HepG2 (cell line): ENCODE measurements around the gene AAMP. TPM values are rescaled to one million over a fixed set of nuclear protein-coding genes. Genes with fewer than 3 reads are reported as not detected.

Source experiments
- ASH2L ChIP-seq: fragments of 300-600, 200-600 bp; sonication (generic); IDR thresholded peaks from 2 replicates; pipeline ENCODE4 v1.7.0; 2017; ENCODE audit warnings: low read depth, mild to moderate bottlenecking, moderate library complexity, mixed read lengths, low read length; ENCODE audit not compliant: insufficient read length
- FOXO1 ChIP-seq: sonication (generic); formaldehyde crosslinking; IDR thresholded peaks from 2 replicates; pipeline ENCODE4 v1.4.0; 2020; ENCODE audit warnings: missing genetic modification reagents
- HDAC1 ChIP-seq: sonication (generic); formaldehyde crosslinking; IDR thresholded peaks from 2 replicates; pipeline ENCODE4 v1.5.1; 2020; ENCODE audit warnings: mild to moderate bottlenecking, missing genetic modification reagents
- LCORL ChIP-seq, 2 experiments: fragments of 450-650 bp in 1 of 2; sonication (generic) in 1 of 2; formaldehyde crosslinking in 1 of 2; IDR thresholded peaks; 2 replicates each; pipeline versions ENCODE4 v1.5.0 to v1.6.1; 2017 to 2020; ENCODE audit warnings: antibody characterized with exemption in 1 of 2, missing genetic modification reagents in 1 of 2
- POLR2AphosphoS5 ChIP-seq: IDR thresholded peaks from 2 replicates; pipeline ENCODE4 v1.6.1; 2012; ENCODE audit warnings: low read depth, low read length
- polyA plus RNA-seq, 8 experiments: library from polyadenylated mRNA; depleted of rRNA in 3 of 8; stranded (reverse) in 7 of 8; unstranded in 1 of 8; fragments of >200 nt; fragmentation: Illumina TruSeq in 4 of 8; extraction: Trizol in 4 of 8; gene quantifications; 2 replicates each; pipeline versions ENCODE4 v1.2.1 to v1.2.3, GENCODE V29; 2011 to 2016; ENCODE audit warnings: low read depth in 4 of 8, missing spikeins in 1 of 8, mixed read lengths in 1 of 8; ENCODE audit not compliant: insufficient read depth in 1 of 8
- total RNA-seq, 5 experiments: library from RNA; depleted of rRNA; stranded (reverse); fragments of >200 nt; fragmentation: Illumina TruSeq; extraction: Trizol; gene quantifications; 2 replicates each; pipeline ENCODE4 v1.2.3, GENCODE V29; 2016; ENCODE audit warnings: low read depth in 1 of 5
- TF ChIP-seq, protein P1 (sequence below): sonication (generic); formaldehyde crosslinking; IDR thresholded peaks from 2 replicates; pipeline ENCODE4 v1.4.0; 2020; ENCODE audit warnings: missing genetic modification reagents
- TF ChIP-seq, protein P2 (sequence below): sonication (generic); formaldehyde crosslinking; IDR thresholded peaks from 2 replicates; pipeline ENCODE4 v1.5.1; 2020; ENCODE audit warnings: mild to moderate bottlenecking, missing genetic modification reagents, moderate library complexity
- TF ChIP-seq, protein P3 (sequence below): sonication (generic); formaldehyde crosslinking; IDR thresholded peaks from one replicate; pipeline ENCODE4 v1.5.1; 2020; ENCODE audit warnings: mild to moderate bottlenecking, missing genetic modification reagents; ENCODE audit errors: not compliant biosample characterization
- TF ChIP-seq, protein P4 (sequence below): sonication (generic); formaldehyde crosslinking; IDR thresholded peaks from 2 replicates; pipeline ENCODE4 v1.5.1; 2020; ENCODE audit warnings: missing genetic modification reagents, mild to moderate bottlenecking, borderline replicate concordance
- TF ChIP-seq, protein P5 (sequence below): sonication (generic); formaldehyde crosslinking; IDR thresholded peaks from 2 replicates; pipeline ENCODE4 v1.5.0; 2020; ENCODE audit warnings: mild to moderate bottlenecking, missing genetic modification reagents, borderline replicate concordance

AAMP gene
- total and polyA plus RNA-seq, 2 of the 13 experiments (the other 11 are each of a cell fraction or from before 2014, with no cell fraction given) = 110 to 186 TPM

DNA sequence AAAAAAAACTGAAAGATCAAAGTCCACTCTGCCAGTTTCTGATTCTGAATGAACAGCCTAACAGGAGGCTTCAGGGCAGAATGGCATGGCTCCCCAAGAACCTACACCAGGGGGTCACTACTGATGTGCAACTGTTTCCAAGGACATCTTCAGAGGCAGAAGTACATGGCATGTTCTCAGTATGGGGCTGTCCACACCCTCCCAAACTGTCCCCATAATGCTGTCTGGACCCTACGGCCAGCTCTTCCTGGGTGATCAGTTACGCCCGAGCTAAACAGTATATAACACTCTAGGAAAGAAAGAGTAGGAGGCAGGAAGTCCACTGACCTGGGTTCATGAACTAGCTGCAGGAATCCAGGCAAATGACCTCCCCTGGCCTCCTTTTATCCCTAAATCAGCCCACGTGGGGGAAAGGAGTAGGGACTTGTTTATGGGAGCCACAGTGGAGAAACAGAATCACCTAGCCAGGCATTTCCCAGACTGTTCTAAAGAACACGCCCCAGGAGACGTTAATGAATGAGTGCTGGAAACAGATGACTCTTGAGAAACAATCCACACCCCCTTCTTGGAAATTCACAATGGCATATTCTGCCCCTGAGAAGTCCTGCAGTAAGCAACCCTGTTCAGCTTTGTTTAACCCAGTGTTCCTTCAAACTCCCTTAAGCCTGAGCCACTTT, 19.8 kb upstream of the AAMP start (continued):
- TF ChIP-seq, protein P1, sequence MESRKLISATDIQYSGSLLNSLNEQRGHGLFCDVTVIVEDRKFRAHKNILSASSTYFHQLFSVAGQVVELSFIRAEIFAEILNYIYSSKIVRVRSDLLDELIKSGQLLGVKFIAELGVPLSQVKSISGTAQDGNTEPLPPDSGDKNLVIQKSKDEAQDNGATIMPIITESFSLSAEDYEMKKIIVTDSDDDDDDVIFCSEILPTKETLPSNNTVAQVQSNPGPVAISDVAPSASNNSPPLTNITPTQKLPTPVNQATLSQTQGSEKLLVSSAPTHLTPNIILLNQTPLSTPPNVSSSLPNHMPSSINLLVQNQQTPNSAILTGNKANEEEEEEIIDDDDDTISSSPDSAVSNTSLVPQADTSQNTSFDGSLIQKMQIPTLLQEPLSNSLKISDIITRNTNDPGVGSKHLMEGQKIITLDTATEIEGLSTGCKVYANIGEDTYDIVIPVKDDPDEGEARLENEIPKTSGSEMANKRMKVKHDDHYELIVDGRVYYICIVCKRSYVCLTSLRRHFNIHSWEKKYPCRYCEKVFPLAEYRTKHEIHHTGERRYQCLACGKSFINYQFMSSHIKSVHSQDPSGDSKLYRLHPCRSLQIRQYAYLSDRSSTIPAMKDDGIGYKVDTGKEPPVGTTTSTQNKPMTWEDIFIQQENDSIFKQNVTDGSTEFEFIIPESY (CRISPR knock-in tag) = peak; percentile 7; the same call in 1 of the 2 replicates
- TF ChIP-seq, protein P2, sequence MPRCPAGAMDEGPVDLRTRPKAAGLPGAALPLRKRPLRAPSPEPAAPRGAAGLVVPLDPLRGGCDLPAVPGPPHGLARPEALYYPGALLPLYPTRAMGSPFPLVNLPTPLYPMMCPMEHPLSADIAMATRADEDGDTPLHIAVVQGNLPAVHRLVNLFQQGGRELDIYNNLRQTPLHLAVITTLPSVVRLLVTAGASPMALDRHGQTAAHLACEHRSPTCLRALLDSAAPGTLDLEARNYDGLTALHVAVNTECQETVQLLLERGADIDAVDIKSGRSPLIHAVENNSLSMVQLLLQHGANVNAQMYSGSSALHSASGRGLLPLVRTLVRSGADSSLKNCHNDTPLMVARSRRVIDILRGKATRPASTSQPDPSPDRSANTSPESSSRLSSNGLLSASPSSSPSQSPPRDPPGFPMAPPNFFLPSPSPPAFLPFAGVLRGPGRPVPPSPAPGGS (CRISPR knock-in tag) = peak; percentile 7; the same call in 1 of the 2 replicates
- peak; percentile 64 for TF ChIP-seq HDAC1 (CRISPR knock-in tag)
- peak; percentile 45 for TF ChIP-seq POLR2AphosphoS5
- TF ChIP-seq FOXO1 (CRISPR knock-in tag) = peak; percentile 44; the same call in 1 of the 2 replicates
- TF ChIP-seq, protein P3, sequence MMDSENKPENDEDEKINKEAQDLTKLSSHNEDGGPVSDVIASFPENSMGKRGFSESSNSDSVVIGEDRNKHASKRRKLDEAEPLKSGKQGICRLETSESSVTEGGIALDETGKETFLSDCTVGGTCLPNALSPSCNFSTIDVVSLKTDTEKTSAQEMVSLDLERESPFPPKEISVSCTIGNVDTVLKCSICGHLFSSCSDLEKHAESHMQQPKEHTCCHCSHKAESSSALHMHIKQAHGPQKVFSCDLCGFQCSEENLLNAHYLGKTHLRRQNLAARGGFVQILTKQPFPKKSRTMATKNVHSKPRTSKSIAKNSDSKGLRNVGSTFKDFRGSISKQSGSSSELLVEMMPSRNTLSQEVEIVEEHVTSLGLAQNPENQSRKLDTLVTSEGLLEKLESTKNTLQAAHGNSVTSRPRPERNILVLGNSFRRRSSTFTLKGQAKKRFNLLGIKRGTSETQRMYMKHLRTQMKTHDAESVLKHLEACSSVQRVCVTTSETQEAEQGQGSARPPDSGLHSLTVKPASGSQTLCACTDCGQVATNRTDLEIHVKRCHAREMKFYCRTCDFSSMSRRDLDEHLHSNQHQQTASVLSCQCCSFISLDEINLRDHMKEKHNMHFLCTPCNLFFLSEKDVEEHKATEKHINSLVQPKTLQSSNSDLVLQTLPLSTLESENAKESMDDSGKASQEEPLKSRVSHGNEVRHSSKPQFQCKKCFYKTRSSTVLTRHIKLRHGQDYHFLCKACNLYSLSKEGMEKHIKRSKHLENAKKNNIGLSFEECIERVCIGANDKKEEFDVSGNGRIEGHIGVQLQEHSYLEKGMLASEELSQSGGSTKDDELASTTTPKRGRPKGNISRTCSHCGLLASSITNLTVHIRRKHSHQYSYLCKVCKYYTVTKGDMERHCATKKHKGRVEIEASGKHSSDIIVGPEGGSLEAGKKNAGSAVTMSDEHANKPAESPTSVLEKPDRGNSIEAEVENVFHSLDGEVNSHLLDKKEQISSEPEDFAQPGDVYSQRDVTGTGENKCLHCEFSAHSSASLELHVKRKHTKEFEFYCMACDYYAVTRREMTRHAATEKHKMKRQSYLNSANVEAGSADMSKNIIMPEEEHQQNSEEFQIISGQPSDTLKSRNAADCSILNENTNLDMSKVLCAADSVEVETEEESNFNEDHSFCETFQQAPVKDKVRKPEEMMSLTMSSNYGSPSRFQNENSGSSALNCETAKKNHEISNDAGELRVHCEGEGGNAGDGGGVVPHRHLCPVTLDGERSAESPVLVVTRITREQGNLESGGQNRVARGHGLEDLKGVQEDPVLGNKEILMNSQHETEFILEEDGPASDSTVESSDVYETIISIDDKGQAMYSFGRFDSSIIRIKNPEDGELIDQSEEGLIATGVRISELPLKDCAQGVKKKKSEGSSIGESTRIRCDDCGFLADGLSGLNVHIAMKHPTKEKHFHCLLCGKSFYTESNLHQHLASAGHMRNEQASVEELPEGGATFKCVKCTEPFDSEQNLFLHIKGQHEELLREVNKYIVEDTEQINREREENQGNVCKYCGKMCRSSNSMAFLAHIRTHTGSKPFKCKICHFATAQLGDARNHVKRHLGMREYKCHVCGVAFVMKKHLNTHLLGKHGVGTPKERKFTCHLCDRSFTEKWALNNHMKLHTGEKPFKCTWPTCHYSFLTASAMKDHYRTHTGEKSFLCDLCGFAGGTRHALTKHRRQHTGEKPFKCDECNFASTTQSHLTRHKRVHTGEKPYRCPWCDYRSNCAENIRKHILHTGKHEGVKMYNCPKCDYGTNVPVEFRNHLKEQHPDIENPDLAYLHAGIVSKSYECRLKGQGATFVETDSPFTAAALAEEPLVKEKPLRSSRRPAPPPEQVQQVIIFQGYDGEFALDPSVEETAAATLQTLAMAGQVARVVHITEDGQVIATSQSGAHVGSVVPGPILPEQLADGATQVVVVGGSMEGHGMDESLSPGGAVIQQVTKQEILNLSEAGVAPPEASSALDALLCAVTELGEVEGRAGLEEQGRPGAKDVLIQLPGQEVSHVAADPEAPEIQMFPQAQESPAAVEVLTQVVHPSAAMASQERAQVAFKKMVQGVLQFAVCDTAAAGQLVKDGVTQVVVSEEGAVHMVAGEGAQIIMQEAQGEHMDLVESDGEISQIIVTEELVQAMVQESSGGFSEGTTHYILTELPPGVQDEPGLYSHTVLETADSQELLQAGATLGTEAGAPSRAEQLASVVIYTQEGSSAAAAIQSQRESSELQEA (CRISPR knock-in tag) = peak; percentile 70
- TF ChIP-seq ASH2L = peak; percentile 65
- no peak for TF ChIP-seq LCORL (IDR thresholded peaks at IDR 0.05)
- peak; percentile 70 for TF ChIP-seq LCORL (CRISPR knock-in tag; IDR thresholded peaks at IDR 0.05)
- TF ChIP-seq, protein P4, sequence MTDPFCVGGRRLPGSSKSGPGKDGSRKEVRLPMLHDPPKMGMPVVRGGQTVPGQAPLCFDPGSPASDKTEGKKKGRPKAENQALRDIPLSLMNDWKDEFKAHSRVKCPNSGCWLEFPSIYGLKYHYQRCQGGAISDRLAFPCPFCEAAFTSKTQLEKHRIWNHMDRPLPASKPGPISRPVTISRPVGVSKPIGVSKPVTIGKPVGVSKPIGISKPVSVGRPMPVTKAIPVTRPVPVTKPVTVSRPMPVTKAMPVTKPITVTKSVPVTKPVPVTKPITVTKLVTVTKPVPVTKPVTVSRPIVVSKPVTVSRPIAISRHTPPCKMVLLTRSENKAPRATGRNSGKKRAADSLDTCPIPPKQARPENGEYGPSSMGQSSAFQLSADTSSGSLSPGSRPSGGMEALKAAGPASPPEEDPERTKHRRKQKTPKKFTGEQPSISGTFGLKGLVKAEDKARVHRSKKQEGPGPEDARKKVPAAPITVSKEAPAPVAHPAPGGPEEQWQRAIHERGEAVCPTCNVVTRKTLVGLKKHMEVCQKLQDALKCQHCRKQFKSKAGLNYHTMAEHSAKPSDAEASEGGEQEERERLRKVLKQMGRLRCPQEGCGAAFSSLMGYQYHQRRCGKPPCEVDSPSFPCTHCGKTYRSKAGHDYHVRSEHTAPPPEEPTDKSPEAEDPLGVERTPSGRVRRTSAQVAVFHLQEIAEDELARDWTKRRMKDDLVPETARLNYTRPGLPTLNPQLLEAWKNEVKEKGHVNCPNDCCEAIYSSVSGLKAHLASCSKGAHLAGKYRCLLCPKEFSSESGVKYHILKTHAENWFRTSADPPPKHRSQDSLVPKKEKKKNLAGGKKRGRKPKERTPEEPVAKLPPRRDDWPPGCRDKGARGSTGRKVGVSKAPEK (CRISPR knock-in tag) = 0 out of 2 replicates have a peak, but pooled peaks have one; percentile 28
- TF ChIP-seq, protein P5, sequence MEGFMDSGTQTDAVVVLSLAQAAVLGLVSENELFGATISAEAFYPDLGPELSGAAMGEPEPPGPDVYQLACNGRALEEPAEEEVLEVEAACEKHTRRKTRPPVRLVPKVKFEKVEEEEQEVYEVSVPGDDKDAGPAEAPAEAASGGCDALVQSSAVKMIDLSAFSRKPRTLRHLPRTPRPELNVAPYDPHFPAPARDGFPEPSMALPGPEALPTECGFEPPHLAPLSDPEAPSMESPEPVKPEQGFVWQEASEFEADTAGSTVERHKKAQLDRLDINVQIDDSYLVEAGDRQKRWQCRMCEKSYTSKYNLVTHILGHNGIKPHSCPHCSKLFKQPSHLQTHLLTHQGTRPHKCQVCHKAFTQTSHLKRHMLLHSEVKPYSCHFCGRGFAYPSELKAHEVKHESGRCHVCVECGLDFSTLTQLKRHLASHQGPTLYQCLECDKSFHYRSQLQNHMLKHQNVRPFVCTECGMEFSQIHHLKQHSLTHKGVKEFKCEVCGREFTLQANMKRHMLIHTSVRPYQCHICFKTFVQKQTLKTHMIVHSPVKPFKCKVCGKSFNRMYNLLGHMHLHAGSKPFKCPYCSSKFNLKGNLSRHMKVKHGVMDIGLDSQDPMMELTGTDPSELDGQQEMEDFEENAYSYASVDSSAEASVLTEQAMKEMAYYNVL (CRISPR knock-in tag) = peak; percentile 61; the same call in 1 of the 2 replicates
